ENCODE measurements around the gene DIPK1B. TPM values are rescaled to one million over a fixed set of nuclear protein-coding genes. Genes with fewer than 3 reads are reported as not detected.

The DIPK1B gene
- total and polyA plus RNA-seq, 12 donors = 15.7 to 37.9 (median 18.3) TPM

DNA sequence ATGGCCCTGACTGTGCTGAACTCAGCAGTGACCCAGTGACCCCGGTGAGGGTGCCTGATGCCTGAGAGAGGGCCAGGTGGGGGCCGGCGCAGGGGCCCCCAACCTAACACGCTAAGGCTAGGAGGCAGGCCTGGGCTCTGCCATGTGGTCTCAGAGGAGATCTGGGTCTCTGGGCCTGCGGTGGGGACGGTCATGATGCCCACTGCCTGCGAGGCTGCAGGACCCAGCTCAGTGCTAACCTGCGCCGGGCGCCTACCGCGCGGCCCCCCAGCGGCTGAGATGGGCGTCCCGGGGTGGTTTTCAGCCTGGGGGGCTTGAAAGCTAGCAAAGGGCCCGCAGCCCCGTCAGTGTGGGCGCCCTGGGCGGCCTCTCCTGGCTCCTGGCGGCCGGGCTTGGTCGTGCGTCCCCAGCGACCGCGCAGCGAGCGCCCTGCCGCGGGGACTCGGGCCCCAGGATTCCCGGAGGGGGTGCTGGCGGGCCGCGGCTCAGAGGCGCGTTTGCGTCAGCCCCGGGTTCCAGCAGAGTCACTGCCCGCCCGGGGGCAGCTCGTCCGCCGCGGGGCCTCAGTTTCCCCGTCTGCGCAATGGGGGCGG, 47.2 kb upstream of the DIPK1B start:
- Histone ChIP-seq H3K4me1 (peaks cover 0 to 27% (median 5%) of the 10 kb centered on the region in 9 donors), H3K36me3 (peaks cover 0 to 65% (median 27%) of the 10 kb centered on the region in 9 donors), H3K27me3 (peaks cover 0 to 88% (median 0%) of the 10 kb centered on the region in 7 donors), H3K9me3 (no peaks in the 10 kb centered on the region), H3K4me3 (peak overlapping the region; percentile 57 to 83 (median 76)), H3K27ac (peak overlapping the region; percentile 92 to 99 (median 96))
- ATAC-seq (no peak), DNase-seq (no peak)
- TF ChIP-seq, protein P1, sequence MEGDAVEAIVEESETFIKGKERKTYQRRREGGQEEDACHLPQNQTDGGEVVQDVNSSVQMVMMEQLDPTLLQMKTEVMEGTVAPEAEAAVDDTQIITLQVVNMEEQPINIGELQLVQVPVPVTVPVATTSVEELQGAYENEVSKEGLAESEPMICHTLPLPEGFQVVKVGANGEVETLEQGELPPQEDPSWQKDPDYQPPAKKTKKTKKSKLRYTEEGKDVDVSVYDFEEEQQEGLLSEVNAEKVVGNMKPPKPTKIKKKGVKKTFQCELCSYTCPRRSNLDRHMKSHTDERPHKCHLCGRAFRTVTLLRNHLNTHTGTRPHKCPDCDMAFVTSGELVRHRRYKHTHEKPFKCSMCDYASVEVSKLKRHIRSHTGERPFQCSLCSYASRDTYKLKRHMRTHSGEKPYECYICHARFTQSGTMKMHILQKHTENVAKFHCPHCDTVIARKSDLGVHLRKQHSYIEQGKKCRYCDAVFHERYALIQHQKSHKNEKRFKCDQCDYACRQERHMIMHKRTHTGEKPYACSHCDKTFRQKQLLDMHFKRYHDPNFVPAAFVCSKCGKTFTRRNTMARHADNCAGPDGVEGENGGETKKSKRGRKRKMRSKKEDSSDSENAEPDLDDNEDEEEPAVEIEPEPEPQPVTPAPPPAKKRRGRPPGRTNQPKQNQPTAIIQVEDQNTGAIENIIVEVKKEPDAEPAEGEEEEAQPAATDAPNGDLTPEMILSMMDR (IDR thresholded peaks at IDR 0.05) = peak in 7 of 9 donors; percentile 9 to 45 (median 34)
- WGBS, 2 donors = 7 to 12% methylated on average over 35 to 49 of the region's 49 CpGs
- intact Hi-C loops (cut with DNase I) = no loop called here

DNA sequence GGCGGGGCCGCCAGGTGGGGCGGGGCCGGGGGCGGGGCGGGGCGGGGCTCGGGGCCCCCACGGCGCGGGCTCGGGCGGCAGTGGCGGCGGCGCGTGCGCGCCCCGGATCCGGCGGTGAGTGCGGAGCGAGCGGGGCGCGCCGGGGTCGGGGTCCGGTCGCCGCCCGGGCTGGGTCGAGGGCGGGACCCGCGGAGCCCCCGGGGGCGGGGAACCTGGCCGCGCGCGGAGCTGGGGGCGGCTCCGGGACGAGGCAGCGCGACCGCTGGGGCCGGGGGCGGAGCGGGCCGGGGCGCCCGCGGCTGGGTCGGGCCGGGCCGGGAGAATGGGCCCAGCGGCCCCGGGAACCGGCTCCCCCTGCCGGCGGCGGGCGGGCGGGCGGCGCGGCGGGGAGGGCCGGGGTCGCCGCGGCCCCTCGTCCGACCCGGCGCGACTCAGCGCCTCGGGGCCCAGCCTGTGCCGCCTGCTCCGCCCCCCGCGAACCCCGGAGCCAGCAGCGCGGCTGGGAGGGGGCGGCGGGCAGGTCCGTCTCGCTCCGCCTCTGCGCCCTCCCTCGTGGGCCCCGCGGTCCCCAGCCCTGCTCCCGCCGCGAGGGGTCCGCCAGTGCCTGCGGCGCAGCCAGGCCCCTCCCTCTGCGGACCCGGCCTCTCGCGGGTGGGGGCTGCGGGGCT, 46.5 kb upstream of the DIPK1B start:
- H3K4me1 ChIP-seq = peaks cover 0 to 30% (median 5%) of the 10 kb centered on the region in 9 donors
- H3K27ac ChIP-seq = peak overlapping the region; percentile 75 to 99 (median 96)
- DNase-seq (no peak), ATAC-seq (no peak)
- peak overlapping the region; percentile 57 to 83 (median 76) for H3K4me3 ChIP-seq
- H3K36me3 ChIP-seq = peaks cover 0 to 71% (median 33%) of the 10 kb centered on the region in 9 donors
- peaks cover 0 to 87% (median 0%) of the 10 kb centered on the region in 7 donors for H3K27me3 ChIP-seq
- TF ChIP-seq, protein P1 (IDR thresholded peaks at IDR 0.05) = no peak
- H3K9me3 ChIP-seq = no peaks in the 10 kb centered on the region
- 0 to 1% methylated on average over 5 to 96 of the region's 109 CpGs for WGBS, 2 donors
- intact Hi-C loops (cut with DNase I) = no loop called here

DNA sequence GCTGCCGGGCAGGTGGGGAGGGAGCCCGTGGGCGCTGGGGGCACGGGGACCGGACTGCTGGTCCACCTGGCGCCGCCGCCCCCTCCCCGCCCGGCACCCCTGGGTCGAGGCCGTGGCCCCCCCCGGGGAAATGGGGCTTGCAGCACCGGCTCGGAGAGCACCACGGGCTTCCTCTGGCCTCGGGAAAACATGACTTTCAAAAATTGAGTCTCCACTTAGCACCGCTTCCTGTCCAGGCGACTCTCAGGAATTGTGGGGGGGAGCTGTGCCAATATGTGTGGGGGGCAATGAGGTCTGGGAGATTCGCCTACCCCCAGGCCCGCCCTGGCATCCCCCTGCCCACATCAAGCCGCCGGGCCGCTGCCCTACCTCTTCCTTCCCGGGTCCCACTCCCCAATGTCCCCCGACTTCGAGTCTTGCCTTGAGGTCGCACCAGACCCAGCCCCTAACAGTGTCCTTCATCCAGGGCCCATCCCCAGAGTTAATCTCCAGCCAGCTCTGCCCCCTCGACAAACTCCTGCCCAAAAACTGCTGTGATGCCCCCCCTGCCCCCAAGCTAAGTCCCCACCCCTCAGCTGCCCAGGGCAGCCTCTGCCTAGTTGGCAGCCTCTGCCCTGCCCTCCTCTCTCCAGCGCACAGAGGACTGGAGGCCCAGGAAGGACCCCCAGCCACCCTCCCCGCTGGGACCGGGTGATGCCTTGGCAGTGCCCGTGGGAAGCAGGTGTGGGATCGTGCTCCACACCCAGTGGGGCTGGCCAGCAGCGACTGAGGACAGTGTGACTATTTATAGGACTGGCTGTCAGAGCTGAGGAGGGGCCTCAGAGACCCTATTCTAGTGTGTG, 45.8 kb upstream of the DIPK1B start:
- intact Hi-C loops (cut with DNase I) = no loop called here
- no peak for ATAC-seq
- H3K36me3 ChIP-seq = peaks cover 0 to 76% (median 35%) of the 10 kb centered on the region in 9 donors
- H3K27me3 ChIP-seq = peaks cover 0 to 80% (median 0%) of the 10 kb centered on the region in 7 donors
- H3K4me1 ChIP-seq = peaks cover 0 to 28% (median 8%) of the 10 kb centered on the region in 9 donors
- H3K9me3 ChIP-seq = no peaks in the 10 kb centered on the region
- WGBS, 2 donors = 15% methylated on average over 35 of the region's 35 CpGs
- H3K4me3 ChIP-seq = peak overlapping the region; percentile 52 to 79 (median 64)
- TF ChIP-seq, protein P1 (IDR thresholded peaks at IDR 0.05) = no peak
- no peak for DNase-seq
- H3K27ac ChIP-seq = peak overlapping the region; percentile 64 to 94 (median 81)
